Loucy (cell line): ENCODE results near the gene AFF3.
A peak's percentile ranks its signal among the peaks of the same experiment; 100 is the strongest.

Experiments used
- H2AFZ ChIP-seq: fragments of 200-600 bp; sonication (generic); 2 replicates; pipeline ENCODE4 v1.6.0; 2016; ENCODE audit warnings: antibody characterized with exemption, mild to moderate bottlenecking, low read length, moderate library complexity
- H3F3A ChIP-seq: fragments of 200-600 bp; 2 replicates; pipeline ENCODE4 v1.6.0; 2016; ENCODE audit warnings: antibody characterized with exemption, low read depth, mild to moderate bottlenecking
- H3K27me3 ChIP-seq: fragments of 200-600 bp; sonication (generic); 2 replicates; pipeline ENCODE4 v1.6.1; 2014; ENCODE audit warnings: low read length, mild to moderate bottlenecking; ENCODE audit not compliant: insufficient read depth, poor library complexity, severe bottlenecking
- H3K36me3 ChIP-seq: fragments of 200-600 bp; sonication (generic); 2 replicates; pipeline ENCODE4 v1.6.1; 2016; ENCODE audit warnings: low read length; ENCODE audit not compliant: insufficient read depth
- H3K4me1 ChIP-seq: fragments of 200-600 bp; sonication (generic); 2 replicates; pipeline ENCODE4 v1.5.1; 2014; ENCODE audit warnings: low read length, mild to moderate bottlenecking; ENCODE audit not compliant: insufficient read depth, poor library complexity, severe bottlenecking
- H3K4me2 ChIP-seq: fragments of 200-600 bp; sonication (generic); 2 replicates; pipeline ENCODE4 v1.6.0; 2014; ENCODE audit warnings: antibody characterized with exemption, low read length, low read depth, mild to moderate bottlenecking; ENCODE audit not compliant: poor library complexity, severe bottlenecking
- H3K4me3 ChIP-seq: fragments of 200-600 bp; sonication (generic); 2 replicates; pipeline ENCODE4 v1.5.1; 2014; ENCODE audit warnings: low read length, mild to moderate bottlenecking, mixed read lengths; ENCODE audit not compliant: poor library complexity, severe bottlenecking
- H3K79me2 ChIP-seq: fragments of 200-600 bp; sonication (generic); 2 replicates; pipeline ENCODE4 v1.6.1; 2014; ENCODE audit warnings: low read length; ENCODE audit not compliant: insufficient read depth
- H3K9ac ChIP-seq: fragments of 200-600 bp; sonication (generic); 2 replicates; pipeline ENCODE4 v1.6.0; 2014; ENCODE audit warnings: mild to moderate bottlenecking, low read depth, low read length, moderate library complexity; ENCODE audit not compliant: poor library complexity, severe bottlenecking
- H3K9me2 ChIP-seq: fragments of 200-600 bp; sonication (generic); replicated peaks from 2 replicates; pipeline ENCODE4 v1.6.1; 2016; ENCODE audit warnings: low read depth, low read length, mixed read lengths
- H3K9me3 ChIP-seq: fragments of 200-600 bp; sonication (generic); 2 replicates; pipeline ENCODE4 v1.6.1; 2014; ENCODE audit warnings: mild to moderate bottlenecking, antibody characterized with exemption, low read length, low read depth; ENCODE audit not compliant: insufficient read depth
- H4K20me1 ChIP-seq: fragments of 200-600 bp; sonication (generic); 2 replicates; pipeline ENCODE4 v1.6.0; 2014; ENCODE audit warnings: antibody characterized with exemption, low read length, mild to moderate bottlenecking; ENCODE audit not compliant: insufficient read depth, poor library complexity, severe bottlenecking
- CTCF ChIP-seq: fragments of 200-600 bp; sonication (generic); conservative IDR thresholded peaks from 2 replicates; pipeline ENCODE4 v1.5.1; 2014; ENCODE audit warnings: mild to moderate bottlenecking, antibody characterized with exemption, low read length
- EZH2phosphoT487 ChIP-seq: fragments of 200-600 bp; IDR thresholded peaks from 2 replicates; pipeline ENCODE4 v1.6.1; 2018; ENCODE audit warnings: antibody characterized with exemption, mild to moderate bottlenecking, moderate library complexity, borderline replicate concordance

The AFF3 gene

GRCh38 chr2:99562516-99562915, 579.9 kb downstream of the AFF3 start:
- Histone ChIP-seq H2AFZ (no peak overlapping the region), H3K36me3 (no peaks in the 10 kb centered on the region), H3K4me2 (no peak overlapping the region), H3K9me2 (no peaks in the 10 kb centered on the region), H4K20me1 (no peaks in the 10 kb centered on the region), H3K9ac (no peak overlapping the region), H3F3A (no peaks in the 10 kb centered on the region), H3K4me3 (no peak overlapping the region), H3K9me3 (no peaks in the 10 kb centered on the region), H3K4me1 (no peaks in the 10 kb centered on the region), H3K27me3 (no peaks in the 10 kb centered on the region), H3K79me2 (no peaks in the 10 kb centered on the region)
- no peak for TF ChIP-seq CTCF
- no peak for TF ChIP-seq EZH2phosphoT487

GRCh38 chr2:99561804-99562203, 580.6 kb downstream of the AFF3 start:
- H3K36me3 ChIP-seq = no peaks in the 10 kb centered on the region

GRCh38 chr2:99559075-99559662, 583.2 kb downstream of the AFF3 start:
- TF ChIP-seq CTCF (peak; percentile 99), EZH2phosphoT487 (no peak)
- H4K20me1 ChIP-seq = no peaks in the 10 kb centered on the region
- no peak overlapping the region for H3K4me2 ChIP-seq

More at GRCh38 chr2:99561804-99562203, 580.6 kb downstream of the AFF3 start:
- Histone ChIP-seq H3K4me1 (no peaks in the 10 kb centered on the region), H3K4me3 (no peak overlapping the region), H3K79me2 (no peaks in the 10 kb centered on the region), H4K20me1 (no peaks in the 10 kb centered on the region), H3K9ac (no peak overlapping the region), H2AFZ (no peak overlapping the region), H3K4me2 (no peak overlapping the region), H3F3A (no peaks in the 10 kb centered on the region), H3K27me3 (no peaks in the 10 kb centered on the region), H3K9me2 (no peaks in the 10 kb centered on the region), H3K9me3 (no peaks in the 10 kb centered on the region)
- TF ChIP-seq CTCF = no peak
- no peak for TF ChIP-seq EZH2phosphoT487

More at GRCh38 chr2:99559075-99559662, 583.2 kb downstream of the AFF3 start:
- H3K9ac ChIP-seq = no peak overlapping the region
- H3K27me3 ChIP-seq = no peaks in the 10 kb centered on the region
- H3F3A ChIP-seq = no peaks in the 10 kb centered on the region
- H3K9me3 ChIP-seq = no peaks in the 10 kb centered on the region
- no peaks in the 10 kb centered on the region for H3K9me2 ChIP-seq
- H3K4me3 ChIP-seq = no peak overlapping the region
- H3K4me1 ChIP-seq = no peaks in the 10 kb centered on the region
- H3K36me3 ChIP-seq = no peaks in the 10 kb centered on the region
- no peaks in the 10 kb centered on the region for H3K79me2 ChIP-seq
- no peak overlapping the region for H2AFZ ChIP-seq
